Muscle of leg (tissue), 11 donors: ENCODE results near the gene CRYGB. TPM values are rescaled to one million over a fixed set of nuclear protein-coding genes. Genes with fewer than 3 reads are reported as not detected.

Experiments used
- DNase-seq: peaks from one replicate; pipeline ENCODE4 v3.0.0; 2013
- H3K27ac ChIP-seq: one replicate; pipeline ENCODE4 v1.5.1; 2013; ENCODE audit warnings: mild to moderate bottlenecking, low read length, control low read depth
- H3K27me3 ChIP-seq: one replicate; pipeline ENCODE4 v1.6.1; 2013; ENCODE audit warnings: low read length; ENCODE audit not compliant: control insufficient read depth, insufficient read depth
- H3K36me3 ChIP-seq: one replicate; pipeline ENCODE4 v1.6.1; 2013; ENCODE audit warnings: low read length; ENCODE audit not compliant: control insufficient read depth, insufficient read depth
- H3K4me1 ChIP-seq: one replicate; pipeline ENCODE4 v1.6.1; 2013; ENCODE audit warnings: low read length; ENCODE audit not compliant: control insufficient read depth, insufficient read depth
- H3K4me3 ChIP-seq: one replicate; pipeline ENCODE4 v1.5.1; 2013; ENCODE audit warnings: low read length, control low read depth
- H3K9me3 ChIP-seq: replicated peaks from 2 replicates; pipeline ENCODE4 v1.6.1; 2013; ENCODE audit warnings: low read depth, low read length; ENCODE audit not compliant: control insufficient read depth
- WGBS: methylation state at CpG from one replicate; pipeline ENCODE4 v1.1.5; 2013; ENCODE audit warnings: missing lambda C conversion rate; ENCODE audit not compliant: insufficient coverage; 5-methylcytosine and 5-hydroxymethylcytosine counted together
- polyA plus RNA-seq, 8 donors: library from polyadenylated mRNA; unstranded; fragments of 120-200 nt; gene quantifications; one replicate each; pipeline versions ENCODE4 v1.2.1 to v1.2.3, GENCODE V29; 2013; ENCODE audit warnings: inconsistent platforms in 1 of 8, low replicate concordance in 1 of 8; ENCODE audit not compliant: insufficient read length in 8 of 8, insufficient read depth in 1 of 8
- total RNA-seq: library from RNA; stranded (reverse); fragments of 120-200 nt; gene quantifications from one replicate; pipeline ENCODE4 v1.2.4, GENCODE V29; 2013

The CRYGB gene
- total and polyA plus RNA-seq, 9 donors = not detected

GRCh38 chr2:208182835-208183234 is 36.9 kb upstream of the CRYGB start:
- Histone ChIP-seq H3K36me3 (no peaks in the 10 kb centered on the region), H3K27ac (no peak overlapping the region), H3K9me3 (no peaks in the 10 kb centered on the region), H3K4me1 (no peaks in the 10 kb centered on the region), H3K4me3 (no peak overlapping the region), H3K27me3 (peaks cover 10% of the 10 kb centered on the region)
- DNase-seq = peak; percentile 52
- 71% methylated on average over 1 of the region's 3 CpGs for WGBS

- H3K4me1 ChIP-seq = no peaks in the 10 kb centered on the region
- no peaks in the 10 kb centered on the region for H3K9me3 ChIP-seq
- no peaks in the 10 kb centered on the region for H3K36me3 ChIP-seq
- no peak overlapping the region for H3K4me3 ChIP-seq
- DNase-seq = no peak
- peaks cover 8% of the 10 kb centered on the region for H3K27me3 ChIP-seq
- WGBS = no CpG with 5 or more reads among the region's 4 CpGs
- H3K27ac ChIP-seq = no peak overlapping the region
Measured at GRCh38 chr2:208179028-208179609, 33.2 kb upstream of the CRYGB start.

- Histone ChIP-seq H3K4me1 (no peaks in the 10 kb centered on the region), H3K4me3 (no peak overlapping the region), H3K27ac (no peak overlapping the region), H3K27me3 (no peaks in the 10 kb centered on the region), H3K9me3 (no peaks in the 10 kb centered on the region), H3K36me3 (no peaks in the 10 kb centered on the region)
- DNase-seq = no peak
- 75% methylated on average over 5 of the region's 6 CpGs for WGBS
Measured at GRCh38 chr2:208175840-208176153, 29.8 kb upstream of the CRYGB start.

GRCh38 chr2:208175069-208175839 is 29.3 kb upstream of the CRYGB start:
- peak; percentile 91 for DNase-seq
- no peaks in the 10 kb centered on the region for H3K9me3 ChIP-seq
- no peaks in the 10 kb centered on the region for H3K4me1 ChIP-seq
- H3K4me3 ChIP-seq = no peak overlapping the region
- WGBS = 73% methylated on average over 8 of the region's 21 CpGs
- H3K36me3 ChIP-seq = no peaks in the 10 kb centered on the region
- no peak overlapping the region for H3K27ac ChIP-seq
- no peaks in the 10 kb centered on the region for H3K27me3 ChIP-seq

- no peaks in the 10 kb centered on the region for H3K27me3 ChIP-seq
- no peaks in the 10 kb centered on the region for H3K36me3 ChIP-seq
- H3K27ac ChIP-seq = no peak overlapping the region
- H3K4me1 ChIP-seq = no peaks in the 10 kb centered on the region
- WGBS = 84% methylated on average over 6 of the region's 9 CpGs
- DNase-seq = no peak
- H3K4me3 ChIP-seq = no peak overlapping the region
- H3K9me3 ChIP-seq = no peaks in the 10 kb centered on the region
Measured at GRCh38 chr2:208174144-208174543, 28.2 kb upstream of the CRYGB start.

GRCh38 chr2:208172125-208172524 is 26.2 kb upstream of the CRYGB start:
- Histone ChIP-seq H3K27ac (no peak overlapping the region), H3K4me3 (no peak overlapping the region), H3K4me1 (no peaks in the 10 kb centered on the region), H3K9me3 (no peaks in the 10 kb centered on the region), H3K36me3 (no peaks in the 10 kb centered on the region), H3K27me3 (no peaks in the 10 kb centered on the region)
- peak; percentile 58 for DNase-seq
- WGBS = 78% methylated on average over 3 of the region's 4 CpGs

GRCh38 chr2:208164951-208165755 is 19.2 kb upstream of the CRYGB start:
- no peaks in the 10 kb centered on the region for H3K4me1 ChIP-seq
- 50% methylated on average over 1 of the region's 2 CpGs for WGBS
- H3K27ac ChIP-seq = no peak overlapping the region
- DNase-seq = no peak
- H3K4me3 ChIP-seq = no peak overlapping the region
- H3K36me3 ChIP-seq = no peaks in the 10 kb centered on the region
- no peaks in the 10 kb centered on the region for H3K27me3 ChIP-seq
- H3K9me3 ChIP-seq = no peaks in the 10 kb centered on the region

GRCh38 chr2:208163489-208163888 is 17.5 kb upstream of the CRYGB start, which contains the start of gene CRYGA:
Gene CRYGA (minus strand): TSS chr2:208163589. CDS start chr2:208163556, 33 bp downstream.
- Histone ChIP-seq H3K4me3 (no peak within 1 kb of the TSS), H3K9me3 (no peaks in the 10 kb centered on the region), H3K4me1 (no peaks in the 10 kb centered on the region), H3K36me3 (no peaks in the 10 kb centered on the region), H3K27ac (no peak within 1 kb of the TSS), H3K27me3 (no peaks in the 10 kb centered on the region)
- no CpG with 5 or more reads among the region's 2 CpGs for WGBS
- no peak for DNase-seq

GRCh38 chr2:208156439-208156838 is 10.5 kb upstream of the CRYGB start:
- WGBS = no CpG with 5 or more reads among the region's 2 CpGs
- no peaks in the 10 kb centered on the region for H3K36me3 ChIP-seq

GRCh38 chr2:208153156-208153555 is 7.2 kb upstream of the CRYGB start:
- Histone ChIP-seq H3K4me1 (no peaks in the 10 kb centered on the region), H3K27me3 (no peaks in the 10 kb centered on the region), H3K9me3 (no peaks in the 10 kb centered on the region), H3K27ac (no peak overlapping the region), H3K4me3 (no peak overlapping the region), H3K36me3 (no peaks in the 10 kb centered on the region)
- DNase-seq = no peak

More at GRCh38 chr2:208156439-208156838, 10.5 kb upstream of the CRYGB start:
- DNase-seq = no peak
- Histone ChIP-seq H3K9me3 (no peaks in the 10 kb centered on the region), H3K27me3 (no peaks in the 10 kb centered on the region), H3K4me3 (no peak overlapping the region), H3K27ac (no peak overlapping the region), H3K4me1 (no peaks in the 10 kb centered on the region)
